Measurements from ENCODE around the gene NR1D1.
A peak's percentile ranks its signal among the peaks of the same experiment; 100 is the strongest.

Gene NR1D1

DNA sequence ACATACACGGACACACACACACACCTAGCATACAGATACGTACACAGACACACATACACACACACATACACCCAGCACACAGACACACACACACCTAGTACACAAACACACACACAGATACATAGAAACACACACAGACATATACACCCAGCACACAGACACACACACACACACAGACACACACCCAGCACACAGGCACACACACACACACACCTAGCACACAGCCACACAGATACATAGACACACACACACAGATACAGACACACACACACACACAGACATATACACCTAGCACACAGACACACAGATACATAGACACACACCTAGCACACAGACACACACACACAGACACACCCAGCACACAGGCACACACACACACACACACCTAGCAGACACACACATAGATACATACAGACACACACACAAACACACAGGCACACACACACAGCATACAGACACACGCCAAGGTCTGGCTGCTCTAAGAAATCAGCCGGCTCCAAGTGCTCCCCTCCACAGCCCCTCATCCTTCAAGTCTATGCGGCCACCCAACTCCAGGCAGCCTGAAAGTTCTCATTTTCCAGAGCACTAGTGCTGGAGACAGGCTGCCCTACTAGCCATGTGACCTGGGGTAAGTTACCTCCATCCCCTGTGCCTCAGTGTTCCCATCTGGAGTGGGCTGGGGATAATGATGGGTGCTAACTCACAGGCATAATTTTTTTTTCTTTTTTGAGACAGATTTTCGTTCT, 13.2 kb downstream of the NR1D1 start:
- in situ Hi-C loops (cut with HindIII; ENCODE audit: low pct_ligation_motif_present, low pct_unique_long_range_greater_than_20kb, low sequenced_read_pairs), result no loop called here
- no peak for DNase-seq

DNA sequence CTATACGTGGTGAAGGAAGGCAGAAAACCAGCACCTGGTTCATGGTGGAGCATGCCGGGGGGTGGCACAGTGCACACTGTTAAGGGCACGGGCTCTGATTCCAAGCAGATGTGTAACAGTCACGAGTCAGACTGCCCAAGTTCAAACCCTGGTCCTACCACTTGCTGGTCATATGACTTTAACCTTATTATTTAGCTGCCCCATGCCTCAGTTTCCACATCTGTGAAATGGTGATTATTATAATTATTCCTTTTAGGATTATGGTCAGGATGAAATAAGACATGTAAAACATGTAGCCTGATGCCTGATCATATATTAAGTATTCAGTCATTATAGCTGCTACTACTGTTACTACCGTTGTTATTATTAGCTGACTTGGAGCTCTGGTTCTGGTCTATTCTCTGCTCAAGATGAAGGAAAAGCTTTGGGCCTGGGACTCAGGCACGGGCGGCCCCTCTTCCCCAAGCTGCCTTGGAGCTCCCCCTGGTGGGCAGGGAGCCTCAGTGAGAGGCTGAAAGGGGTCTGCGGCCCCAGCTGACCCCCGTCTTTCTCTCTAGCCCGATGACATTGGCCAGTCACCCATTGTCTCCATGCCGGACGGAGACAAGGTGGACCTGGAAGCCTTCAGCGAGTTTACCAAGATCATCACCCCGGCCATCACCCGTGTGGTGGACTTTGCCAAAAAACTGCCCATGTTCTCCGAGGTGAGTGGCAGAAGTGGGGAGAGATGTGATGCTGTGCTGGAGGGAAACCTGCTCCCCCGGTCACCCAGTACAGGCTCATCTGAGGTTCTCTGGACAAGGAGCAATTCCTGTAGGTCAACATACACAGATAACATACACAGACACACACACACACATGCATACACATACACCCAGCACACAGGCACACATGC, 14.0 kb downstream of the NR1D1 start:
- DNase-seq, result peak; percentile 52
- in situ Hi-C loops (cut with HindIII; ENCODE audit: low pct_ligation_motif_present, low pct_unique_long_range_greater_than_20kb, low sequenced_read_pairs), result no loop called here

DNA sequence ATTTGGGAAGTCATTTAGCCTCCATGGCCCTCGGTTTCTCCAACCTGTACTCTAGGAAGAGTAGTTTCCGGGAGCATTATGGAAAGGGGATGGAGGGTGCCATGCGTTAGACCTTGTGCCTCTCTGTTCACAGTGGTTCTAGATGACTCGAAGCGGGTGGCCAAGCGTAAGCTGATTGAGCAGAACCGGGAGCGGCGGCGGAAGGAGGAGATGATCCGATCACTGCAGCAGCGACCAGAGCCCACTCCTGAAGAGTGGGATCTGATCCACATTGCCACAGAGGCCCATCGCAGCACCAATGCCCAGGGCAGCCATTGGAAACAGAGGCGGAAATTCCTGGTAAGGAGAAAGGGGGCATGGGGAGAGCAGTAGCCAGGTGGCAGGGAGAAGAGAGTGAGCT, 15.9 kb downstream of the NR1D1 start:
- in situ Hi-C loops (cut with HindIII; ENCODE audit: low pct_ligation_motif_present, low pct_unique_long_range_greater_than_20kb, low sequenced_read_pairs), result no loop called here
- no peak for DNase-seq

DNA sequence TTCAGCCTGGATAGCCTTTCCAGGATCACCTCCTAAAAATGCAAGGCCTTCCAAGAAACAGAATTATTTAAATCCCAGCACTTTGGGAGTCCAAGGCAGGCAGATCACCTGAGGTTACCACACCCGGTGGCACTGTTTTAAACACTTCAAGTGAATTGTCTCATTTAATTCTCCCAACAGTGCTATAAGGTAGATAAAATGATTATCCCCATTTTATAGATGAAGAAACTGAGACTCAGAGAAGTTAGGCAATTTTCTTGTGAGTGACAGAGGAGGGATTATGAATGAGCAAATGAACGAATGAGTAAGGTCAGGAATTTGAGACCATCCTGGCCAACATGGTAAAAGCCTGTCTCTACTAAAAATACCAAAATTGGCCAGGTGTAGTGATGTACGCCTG, 20.8 kb downstream of the NR1D1 start:
- in situ Hi-C loops (cut with HindIII; ENCODE audit: low pct_ligation_motif_present, low pct_unique_long_range_greater_than_20kb, low sequenced_read_pairs), result no loop called here

DNA sequence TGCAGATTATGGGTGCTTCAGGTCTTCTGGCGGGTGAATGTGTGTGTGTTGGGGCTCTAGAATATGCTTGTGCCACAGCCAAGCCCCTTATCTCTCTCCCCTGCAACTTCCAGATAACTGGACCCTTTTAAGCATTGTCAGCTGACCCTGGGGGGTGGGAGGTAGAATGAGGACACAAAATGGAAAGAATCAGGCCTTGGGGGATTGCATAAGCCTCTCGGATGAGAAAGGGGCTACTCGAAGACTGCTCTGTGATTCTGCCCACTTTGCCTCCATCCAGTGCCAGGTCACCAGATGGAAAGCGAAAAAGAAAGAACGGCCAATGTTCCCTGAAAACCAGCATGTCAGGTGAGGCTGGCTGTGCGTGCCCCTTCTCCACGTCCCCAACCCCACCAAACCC, 23.8 kb downstream of the NR1D1 start:
- in situ Hi-C loops (cut with HindIII; ENCODE audit: low pct_ligation_motif_present, low pct_unique_long_range_greater_than_20kb, low sequenced_read_pairs), result no loop called here
- no peak for DNase-seq

More for the DNA sequence above, 20.8 kb downstream of the NR1D1 start:
- no peak for DNase-seq

DNA sequence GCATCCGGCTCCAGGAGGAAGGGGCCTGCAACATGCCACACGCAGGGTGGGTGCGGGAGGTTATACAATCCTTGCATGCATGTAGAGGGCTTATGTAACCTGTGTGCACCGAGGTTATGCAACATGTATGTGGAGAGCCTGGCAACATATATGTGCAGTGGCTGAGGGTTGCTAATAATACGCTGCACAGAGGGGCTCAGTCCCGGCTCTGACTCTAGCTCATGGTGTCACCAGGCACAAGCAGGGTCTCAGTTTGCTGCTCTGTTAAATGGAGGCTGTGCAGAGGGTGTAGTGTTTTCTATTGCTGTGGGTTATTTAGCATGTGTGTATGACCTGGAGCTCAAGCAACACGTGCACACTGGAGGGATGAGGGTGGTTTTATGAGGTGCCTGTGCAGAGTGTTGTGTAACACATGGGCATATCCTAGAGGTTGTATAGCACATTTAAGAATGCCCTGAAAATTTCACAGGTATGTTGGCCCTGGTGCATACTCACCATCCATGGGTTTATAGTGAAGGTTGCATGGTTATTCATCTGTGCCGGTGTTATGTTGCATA, 24.4 kb downstream of the NR1D1 start:
- no peak for DNase-seq
- in situ Hi-C loops (cut with HindIII; ENCODE audit: low pct_ligation_motif_present, low pct_unique_long_range_greater_than_20kb, low sequenced_read_pairs), result no loop called here

DNA sequence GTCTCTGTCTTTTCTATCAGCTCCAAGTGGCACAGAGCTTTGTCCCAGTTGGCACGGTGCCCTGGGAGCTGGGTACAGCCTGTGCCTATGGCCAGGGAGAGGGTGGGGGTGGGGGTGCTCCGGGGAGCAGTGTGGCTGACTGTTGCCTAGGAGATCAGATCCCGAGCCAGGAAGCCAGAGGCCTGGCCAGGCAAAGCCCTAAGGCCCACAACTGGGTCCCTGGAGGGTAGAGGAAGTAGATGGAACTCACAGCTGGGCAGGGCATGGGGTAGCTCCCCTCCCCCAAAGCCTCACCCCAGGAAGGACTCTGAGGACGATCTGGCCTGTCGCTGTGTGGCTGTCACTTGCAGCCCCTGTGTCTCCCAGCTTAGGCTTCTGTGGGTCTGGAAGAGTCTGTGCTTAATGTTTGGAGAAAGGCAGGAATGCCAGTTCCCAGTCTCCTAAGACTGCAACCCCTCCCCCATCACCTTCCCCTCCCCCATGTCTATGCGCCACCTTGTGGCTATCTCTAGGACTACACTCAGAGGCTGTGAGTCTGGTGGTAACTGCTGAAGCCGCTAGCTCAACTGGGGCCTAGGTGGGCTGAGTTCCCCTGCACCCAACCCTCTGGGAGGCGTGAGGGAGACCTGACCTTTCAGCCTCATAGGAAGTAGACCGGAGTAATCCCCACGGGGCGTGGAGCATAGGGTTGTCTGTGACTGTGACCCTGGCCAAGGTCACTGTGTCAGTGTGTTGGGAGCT, 25.0 kb downstream of the NR1D1 start:
- in situ Hi-C loops (cut with HindIII; ENCODE audit: low pct_ligation_motif_present, low pct_unique_long_range_greater_than_20kb, low sequenced_read_pairs), result no loop called here
- peak; percentile 60 for DNase-seq

DNA sequence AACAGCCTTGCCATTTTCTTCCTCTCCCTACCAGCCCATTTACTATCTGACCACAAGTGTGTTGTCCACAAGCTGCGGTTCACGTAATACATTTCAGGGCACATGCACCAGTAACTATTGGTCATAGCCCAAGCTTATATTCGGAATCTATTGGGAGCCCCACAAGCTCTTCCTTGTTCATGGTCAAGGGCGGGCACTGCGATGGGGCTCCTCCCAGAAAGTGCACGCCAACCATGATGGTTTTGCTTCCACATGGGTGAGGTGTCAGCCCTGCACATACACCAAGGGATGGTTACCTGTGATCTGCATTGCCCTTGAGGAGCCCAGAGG, 25.6 kb downstream of the NR1D1 start:
- in situ Hi-C loops (cut with HindIII; ENCODE audit: low pct_ligation_motif_present, low pct_unique_long_range_greater_than_20kb, low sequenced_read_pairs), result no loop called here
- DNase-seq, result no peak

DNA sequence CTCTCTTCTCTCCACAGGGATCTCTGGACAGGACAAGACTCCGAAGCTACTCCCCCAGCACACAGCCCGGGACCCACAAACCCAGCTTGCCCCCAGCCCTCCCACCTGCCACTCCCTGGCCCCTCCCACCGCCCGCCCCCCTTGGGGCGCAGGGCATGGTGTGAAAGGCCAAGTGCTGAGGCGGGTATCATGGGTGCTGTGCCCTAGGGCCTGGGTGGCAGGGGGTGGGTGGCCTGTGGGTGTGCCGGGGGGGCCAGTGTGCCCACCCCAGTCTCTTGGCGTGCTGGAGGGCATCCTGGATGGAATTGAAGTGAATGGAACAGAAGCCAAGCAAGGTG, 26.2 kb downstream of the NR1D1 start:
- no peak for DNase-seq
- in situ Hi-C loops (cut with HindIII; ENCODE audit: low pct_ligation_motif_present, low pct_unique_long_range_greater_than_20kb, low sequenced_read_pairs), result no loop called here

DNA sequence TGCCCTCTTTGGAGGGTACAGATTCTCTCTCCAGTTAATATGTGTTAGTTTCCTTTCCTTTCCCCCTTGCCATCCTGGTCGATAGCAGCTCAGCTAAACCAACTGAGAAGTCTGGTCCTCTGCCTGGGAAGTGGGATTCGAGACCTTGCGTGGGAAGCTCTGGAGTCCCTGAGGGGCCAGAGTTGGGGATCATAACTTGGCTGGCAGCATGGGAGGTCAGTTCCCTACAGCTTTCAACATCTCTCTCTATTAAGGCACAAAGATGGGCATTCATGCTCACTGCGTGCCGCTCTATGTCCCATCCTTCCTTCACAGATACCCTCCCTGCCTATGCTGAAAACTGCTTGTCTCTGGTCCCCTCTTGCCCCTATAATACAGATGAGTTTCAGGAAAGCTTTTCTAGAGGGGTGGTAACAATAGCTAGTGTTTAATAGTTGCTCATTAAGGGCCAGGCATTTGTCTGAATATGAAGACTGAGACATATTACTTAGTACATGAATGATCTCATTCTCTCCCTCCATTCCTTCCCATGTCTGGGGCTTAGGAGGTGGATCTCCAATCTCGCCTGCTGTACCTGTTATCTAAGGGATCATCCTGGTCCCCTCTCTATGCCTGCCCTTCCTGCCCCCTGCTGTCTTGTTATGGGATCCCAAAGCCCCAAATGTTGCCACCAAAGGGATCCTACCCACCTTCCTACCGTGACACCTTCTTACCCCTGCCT, 26.8 kb downstream of the NR1D1 start:
- in situ Hi-C loops (cut with HindIII; ENCODE audit: low pct_ligation_motif_present, low pct_unique_long_range_greater_than_20kb, low sequenced_read_pairs), result no loop called here
- DNase-seq, result no peak

DNA sequence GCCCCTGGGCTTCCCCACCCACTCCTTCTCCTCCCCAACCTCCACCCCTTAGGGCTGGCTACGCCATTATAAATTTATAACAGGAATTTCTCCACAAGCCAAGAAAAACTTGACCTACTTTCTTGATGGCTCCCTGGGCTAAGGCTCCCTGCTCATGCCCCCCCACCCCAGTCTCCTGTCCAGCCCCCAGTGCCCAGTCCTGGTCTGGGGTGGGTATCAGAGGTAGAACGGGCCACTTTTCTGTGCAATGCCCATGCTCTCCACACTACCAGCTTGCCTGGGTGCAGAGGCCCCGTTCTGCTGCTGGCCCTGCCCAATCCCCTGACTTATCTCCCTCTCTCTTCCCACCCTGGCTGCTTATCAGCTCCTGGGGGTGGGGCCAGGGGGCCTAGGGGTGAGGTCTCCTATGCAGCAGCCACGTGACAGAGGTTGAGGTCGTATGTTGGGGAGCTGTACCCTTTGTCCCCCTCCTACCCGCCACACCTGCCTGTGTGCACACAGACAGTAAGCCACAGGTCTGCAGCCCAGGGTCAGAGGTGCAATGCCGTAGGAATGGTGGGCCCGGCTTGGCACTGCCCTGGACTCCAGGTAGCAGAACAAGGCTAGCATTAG, 27.5 kb downstream of the NR1D1 start:
- in situ Hi-C loops (cut with HindIII; ENCODE audit: low pct_ligation_motif_present, low pct_unique_long_range_greater_than_20kb, low sequenced_read_pairs), result no loop called here
- no peak for DNase-seq

DNA sequence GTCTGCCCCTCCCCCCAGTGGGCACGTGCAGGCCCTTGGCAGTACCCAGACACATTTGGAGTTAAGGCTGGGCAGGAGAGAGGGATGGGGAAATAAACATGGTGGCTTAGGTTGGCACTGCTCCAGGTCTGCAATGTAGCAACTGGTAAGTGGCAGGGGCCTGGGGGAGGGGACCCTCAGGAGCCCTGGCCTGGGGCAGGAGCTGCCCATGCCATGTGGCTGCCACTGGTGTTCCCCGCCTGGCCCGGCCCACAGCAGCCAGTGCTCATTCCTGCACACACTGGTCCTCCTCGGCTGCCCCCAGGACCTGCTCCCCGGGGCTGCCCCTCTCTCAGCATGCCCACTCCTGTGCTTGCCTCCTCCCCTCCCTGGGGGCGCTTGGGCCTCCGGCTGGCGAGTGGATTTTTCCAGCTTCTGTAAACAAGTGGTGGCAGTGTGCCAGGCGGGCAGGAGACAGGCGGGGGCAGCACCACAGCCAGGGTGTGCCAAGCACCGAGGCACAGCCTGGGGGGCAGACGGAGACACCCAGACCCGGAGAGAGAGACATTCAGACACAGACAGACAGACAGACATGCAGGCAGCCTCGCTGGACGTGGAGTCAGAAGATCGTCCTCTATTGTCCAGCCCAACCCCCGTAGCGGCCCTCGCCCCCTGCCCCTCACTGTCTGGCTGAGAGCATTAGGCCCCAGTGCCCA, 28.2 kb downstream of the NR1D1 start:
- in situ Hi-C loops (cut with HindIII; ENCODE audit: low pct_ligation_motif_present, low pct_unique_long_range_greater_than_20kb, low sequenced_read_pairs), result no loop called here

DNA sequence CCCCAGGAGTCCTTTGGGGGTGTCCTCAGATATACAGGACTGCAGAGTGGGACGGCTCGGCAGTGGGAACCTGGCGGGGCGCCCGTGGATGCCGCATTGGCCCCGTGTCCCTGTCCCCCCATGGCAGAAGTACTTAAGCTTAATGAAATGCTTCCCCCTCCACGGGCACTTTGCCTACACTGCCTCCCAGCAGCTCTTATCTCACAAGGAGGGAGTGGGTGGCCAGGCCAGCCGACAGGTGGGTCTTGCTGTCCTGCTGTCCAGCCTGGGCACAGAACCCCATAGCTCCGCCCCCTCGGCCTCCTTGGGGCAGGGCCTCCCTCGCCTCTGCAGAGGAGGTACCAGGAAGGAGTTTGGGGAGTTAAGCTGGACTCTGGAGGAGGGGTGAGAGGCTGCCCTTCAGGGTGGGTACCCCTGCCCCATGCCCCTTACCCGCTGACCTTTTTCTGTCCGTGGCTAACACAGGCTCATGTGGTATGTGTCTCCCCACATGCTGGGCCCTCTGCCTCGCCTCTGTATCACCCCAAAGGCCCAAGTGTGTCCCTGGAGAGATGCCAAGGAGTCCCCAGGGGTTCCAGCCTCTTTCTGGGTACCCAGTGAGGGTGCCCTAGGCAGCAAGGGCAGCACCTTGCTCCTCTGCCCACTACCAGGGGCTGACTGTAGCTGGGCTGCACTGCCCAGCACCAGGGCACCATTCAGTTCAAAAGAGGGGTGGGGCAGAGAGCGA, 28.9 kb downstream of the NR1D1 start:
- in situ Hi-C loops (cut with HindIII; ENCODE audit: low pct_ligation_motif_present, low pct_unique_long_range_greater_than_20kb, low sequenced_read_pairs), result no loop called here
- peak; percentile 53 for DNase-seq

More for the DNA sequence above, 28.2 kb downstream of the NR1D1 start:
- no peak for DNase-seq

DNA sequence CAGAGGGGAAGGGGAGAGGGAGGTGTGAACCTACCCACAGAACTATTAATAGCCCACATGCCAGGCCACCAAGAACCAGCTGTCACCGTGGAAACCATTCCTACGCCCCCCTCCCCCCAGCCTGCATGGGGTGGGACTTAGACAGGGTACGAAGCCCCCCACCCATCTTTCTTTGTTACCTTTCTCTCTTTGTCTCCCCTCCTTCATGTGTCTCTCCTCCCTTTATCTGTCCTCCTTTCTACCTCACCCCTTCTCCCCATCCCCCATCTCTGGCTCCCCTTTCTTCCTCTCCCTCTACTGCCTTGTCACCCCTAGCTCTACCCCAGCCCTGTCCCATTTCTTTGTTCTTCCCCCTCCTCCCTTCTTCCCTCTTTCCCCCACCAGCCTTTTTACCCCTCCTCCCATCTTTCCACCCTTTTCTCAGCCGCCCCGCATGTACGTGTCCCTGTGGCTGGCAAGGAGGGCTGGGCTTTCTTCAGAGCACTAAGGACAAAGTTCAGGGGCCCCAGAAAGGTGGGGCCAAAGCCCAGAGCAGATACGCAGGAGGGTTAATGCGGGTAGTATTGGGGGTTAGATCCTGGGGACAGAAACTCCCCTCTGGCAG, 29.6 kb downstream of the NR1D1 start:
- in situ Hi-C loops (cut with HindIII; ENCODE audit: low pct_ligation_motif_present, low pct_unique_long_range_greater_than_20kb, low sequenced_read_pairs), result no loop called here
- no peak for DNase-seq

DNA sequence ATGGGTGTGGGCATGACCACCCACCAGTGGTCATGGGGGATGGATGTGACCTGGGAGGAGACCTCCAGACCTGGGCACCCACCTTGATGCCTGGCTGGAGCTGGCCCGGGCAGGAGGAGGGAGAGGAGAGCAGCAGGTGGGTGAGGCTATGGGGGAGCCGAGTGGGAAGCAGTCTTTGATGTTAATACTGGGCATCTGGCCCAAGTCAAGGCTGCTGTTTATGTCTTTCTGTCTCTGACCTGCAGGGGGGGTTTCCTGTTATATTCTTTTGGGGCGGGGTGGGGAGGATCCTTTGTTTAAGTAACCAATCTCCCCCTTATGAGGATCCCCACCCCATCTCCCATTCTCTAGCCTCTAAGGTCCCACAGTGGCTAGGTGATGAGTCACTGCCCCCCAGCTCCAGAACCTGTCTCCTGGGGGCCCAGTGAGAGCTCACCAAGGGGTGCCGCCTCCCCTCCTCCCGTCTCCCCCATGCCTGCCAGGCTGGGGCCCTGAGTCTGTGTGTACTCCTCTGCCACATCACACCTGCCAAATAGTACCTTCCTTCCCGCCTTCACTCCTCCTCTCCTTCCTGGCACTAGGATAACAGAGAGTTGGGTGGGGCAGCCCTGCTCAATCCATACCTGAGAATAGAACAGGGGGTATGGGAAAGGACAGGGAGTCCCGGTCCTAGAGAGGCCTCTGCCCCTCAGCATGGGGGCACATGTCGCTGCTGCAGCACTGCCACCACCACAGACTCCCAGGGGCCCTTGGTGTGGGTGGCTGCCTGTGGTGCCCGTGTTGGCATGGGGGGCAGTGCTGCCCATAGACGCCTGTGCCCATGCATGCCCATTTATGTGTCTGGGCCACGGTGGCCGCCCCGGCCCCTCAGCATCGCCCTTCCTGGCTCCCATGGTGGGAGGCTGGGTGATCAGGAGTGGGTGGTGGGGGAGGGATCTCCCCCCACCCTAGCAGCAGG, 30.4 kb downstream of the NR1D1 start:
- in situ Hi-C loops (cut with HindIII; ENCODE audit: low pct_ligation_motif_present, low pct_unique_long_range_greater_than_20kb, low sequenced_read_pairs), result no loop called here
- peak; percentile 57 for DNase-seq
